RKO (cell line): ENCODE results near the gene OR14K1.
"Not testable (repeated sequence)": the region's sequence is repeated elsewhere in the genome, so short reads cannot be mapped to it uniquely, and the experiment has no call there.

Experiments
- DNase-seq: peaks from one replicate; pipeline ENCODE4 v3.0.0-alpha.2; 2016; ENCODE audit warnings: low spot score

The OR14K1 gene, protein sequence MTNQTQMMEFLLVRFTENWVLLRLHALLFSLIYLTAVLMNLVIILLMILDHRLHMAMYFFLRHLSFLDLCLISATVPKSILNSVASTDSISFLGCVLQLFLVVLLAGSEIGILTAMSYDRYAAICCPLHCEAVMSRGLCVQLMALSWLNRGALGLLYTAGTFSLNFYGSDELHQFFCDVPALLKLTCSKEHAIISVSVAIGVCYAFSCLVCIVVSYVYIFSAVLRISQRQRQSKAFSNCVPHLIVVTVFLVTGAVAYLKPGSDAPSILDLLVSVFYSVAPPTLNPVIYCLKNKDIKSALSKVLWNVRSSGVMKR

DNA sequence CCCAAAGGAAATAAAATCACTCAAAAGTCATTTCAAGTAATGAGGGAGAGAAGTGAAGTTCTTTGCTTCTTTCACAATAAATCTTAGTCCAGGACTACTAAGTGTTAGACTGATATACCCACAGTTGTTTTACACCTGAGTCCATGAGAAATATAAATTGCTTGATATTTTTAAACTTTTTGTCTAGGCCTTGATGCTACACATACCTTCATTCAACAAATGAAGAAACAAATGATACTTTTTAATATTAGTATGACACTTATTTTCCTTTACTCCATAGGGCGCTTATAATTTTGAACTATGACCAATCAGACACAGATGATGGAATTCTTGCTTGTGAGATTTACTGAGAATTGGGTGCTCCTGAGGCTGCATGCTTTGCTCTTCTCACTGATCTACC is at the start of gene OR14K1:
OR14K1 (plus strand) TSS at position 301 of the 400 bp plus-strand sequence; CDS start at position 301, 0 bp downstream.
- DNase-seq, result no peak

DNA sequence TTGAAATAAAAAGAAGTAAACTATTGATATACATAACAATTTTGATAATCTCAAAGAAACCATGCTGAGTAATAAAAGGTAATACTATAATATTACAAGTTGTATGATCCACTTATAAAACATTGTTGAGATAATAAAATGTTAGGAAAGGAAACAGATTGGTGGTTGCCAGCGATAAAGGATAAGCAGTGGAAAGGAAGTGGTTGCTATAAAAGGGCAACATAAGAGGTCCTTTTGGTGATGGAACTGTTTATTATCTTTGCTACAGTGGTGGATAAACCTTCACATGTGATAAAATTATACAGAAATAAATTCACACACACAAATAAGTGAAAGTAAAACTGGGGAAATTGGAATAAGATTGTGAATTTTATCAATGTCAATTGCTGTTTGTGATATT is 37.1 kb upstream of the OR14K1 start:
- DNase-seq, result no peak

GRCh38 chr1:247710681-247711080 is 27.7 kb upstream of the OR14K1 start:
- not testable (repeated sequence) for DNase-seq

DNA sequence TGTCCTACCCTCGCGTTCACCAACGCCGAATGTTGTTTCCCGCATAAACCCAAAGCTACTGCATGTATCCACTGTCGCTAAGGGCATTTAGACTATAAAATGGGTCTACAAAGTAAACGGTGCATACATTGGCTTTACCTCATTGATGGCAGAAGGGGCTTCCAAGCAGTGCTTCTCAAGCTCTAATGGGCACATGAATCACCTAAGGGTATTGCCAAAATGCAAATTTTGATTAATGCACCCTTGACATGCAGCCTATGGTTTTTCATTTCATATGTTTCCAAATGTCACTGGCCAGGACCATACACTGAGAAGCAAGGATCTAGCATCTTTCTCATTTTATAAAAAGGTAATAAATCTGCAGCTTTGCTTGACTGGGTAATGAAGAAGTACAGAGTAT is 24.7 kb upstream of the OR14K1 start:
- DNase-seq, result no peak

- DNase-seq, result no peak
Observed at GRCh38 chr1:247716546-247716945, 21.9 kb upstream of the OR14K1 start, which contains the start of gene OR6F1. Gene OR6F1, minus strand, starts transcription at chr1:247716646. Its CDS starts 3,891 bp downstream, at chr1:247712755.

DNA sequence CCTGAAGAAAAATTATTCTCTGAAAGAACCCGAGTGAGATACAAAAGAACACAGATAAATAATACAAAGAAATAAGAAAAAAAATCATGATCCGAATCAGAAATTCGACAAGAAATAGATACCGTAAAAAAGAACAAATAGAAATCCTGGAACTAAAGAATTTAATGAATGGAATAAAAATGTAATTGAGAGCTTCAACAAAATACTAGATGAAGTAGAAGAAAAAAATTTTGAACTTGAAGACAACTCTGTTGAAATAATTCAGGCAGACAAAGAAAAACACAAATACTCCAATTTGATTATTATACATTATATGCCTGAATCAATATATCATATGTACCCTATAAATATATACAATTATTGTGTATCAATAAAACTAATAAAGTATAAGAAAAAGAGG is 17.2 kb upstream of the OR14K1 start:
- DNase-seq, result no peak

DNA sequence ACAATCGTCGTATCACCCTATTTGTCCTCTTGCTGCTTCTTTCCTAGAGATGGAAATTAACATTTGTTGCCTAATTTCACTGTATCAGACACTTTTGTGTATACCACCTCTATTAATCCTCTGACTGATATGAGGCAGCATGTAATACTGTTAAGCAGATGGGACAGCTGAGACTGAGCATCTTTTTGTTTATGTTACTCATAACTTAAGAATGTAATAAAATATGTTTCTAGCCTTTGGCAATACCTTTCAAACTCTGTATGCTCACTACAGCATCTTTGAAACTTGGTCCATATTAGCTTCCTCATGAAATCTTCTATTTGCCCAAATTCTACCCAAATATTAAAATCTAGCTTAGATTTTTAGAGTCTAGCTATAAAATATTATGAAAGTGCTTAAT is 2.3 kb downstream of the OR14K1 start:
- no peak for DNase-seq

GRCh38 chr1:247741756-247742155 is 3.3 kb downstream of the OR14K1 start:
- no peak for DNase-seq

DNA sequence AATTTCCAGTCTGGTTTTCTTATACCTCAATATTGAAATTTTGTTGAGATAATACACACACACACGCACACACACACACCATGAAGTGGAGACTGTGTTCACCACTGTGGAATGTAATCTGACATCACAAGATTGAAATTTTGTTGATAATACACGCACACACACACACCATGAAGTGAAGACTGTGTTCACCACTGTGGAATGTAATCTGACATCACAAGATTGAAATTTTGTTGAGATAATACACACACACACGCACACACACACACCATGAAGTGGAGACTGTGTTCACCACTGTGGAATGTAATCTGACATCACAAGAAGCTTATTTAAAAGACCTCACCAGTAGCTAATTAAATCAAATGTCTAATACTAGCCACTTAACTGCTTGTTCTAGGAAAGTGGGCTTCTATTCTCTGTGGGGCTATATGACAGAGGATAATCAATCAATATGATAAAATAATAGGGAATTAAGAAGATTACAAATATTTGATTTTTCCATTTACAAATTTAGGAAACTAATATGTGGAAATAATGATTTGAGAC is 3.9 kb downstream of the OR14K1 start:
- DNase-seq, result peak; percentile 34

- no peak for DNase-seq
Observed at GRCh38 chr1:247746391-247746935, 8.0 kb downstream of the OR14K1 start.

DNA sequence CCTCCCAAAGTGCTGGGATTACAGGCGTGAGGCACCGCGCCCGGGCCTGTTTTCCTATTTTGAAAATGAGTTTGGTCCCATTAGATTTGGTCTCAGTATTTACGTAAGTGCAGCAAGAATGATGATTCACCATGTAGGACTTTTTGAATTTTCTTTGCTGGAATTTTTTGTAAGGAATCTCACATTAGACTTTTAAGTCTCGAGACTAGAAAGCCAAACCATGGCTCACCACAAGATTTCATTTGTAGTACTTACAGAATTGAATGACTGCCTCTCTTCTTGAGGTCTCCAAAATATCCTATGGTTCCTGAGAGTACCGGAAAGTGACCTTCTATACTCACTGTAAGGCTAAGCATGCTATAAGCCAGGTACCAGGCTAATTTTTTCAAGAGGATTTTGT is 9.2 kb downstream of the OR14K1 start:
- no peak for DNase-seq

DNA sequence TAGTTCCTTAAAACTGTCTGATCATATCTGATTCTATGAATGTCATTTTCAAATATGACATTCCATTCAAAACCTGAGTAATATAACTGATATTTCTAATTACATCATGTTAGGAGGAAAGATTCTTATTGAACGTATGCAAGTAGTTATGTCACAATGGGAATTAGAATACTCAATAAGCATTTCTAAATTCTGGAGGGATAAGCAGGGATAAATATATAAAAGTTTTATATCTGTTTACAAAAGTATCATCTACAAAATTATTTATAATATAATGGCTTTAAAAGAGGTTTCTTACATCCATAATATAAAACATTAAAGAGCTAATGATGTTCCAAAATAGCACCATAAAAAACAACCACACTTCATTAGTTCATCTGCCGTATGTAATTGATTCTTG is 9.6 kb downstream of the OR14K1 start, which contains the start of gene OR14A2:
OR14A2 (minus strand) TSS at position 101 of the 400 bp plus-strand sequence.
- DNase-seq, result no peak

DNA sequence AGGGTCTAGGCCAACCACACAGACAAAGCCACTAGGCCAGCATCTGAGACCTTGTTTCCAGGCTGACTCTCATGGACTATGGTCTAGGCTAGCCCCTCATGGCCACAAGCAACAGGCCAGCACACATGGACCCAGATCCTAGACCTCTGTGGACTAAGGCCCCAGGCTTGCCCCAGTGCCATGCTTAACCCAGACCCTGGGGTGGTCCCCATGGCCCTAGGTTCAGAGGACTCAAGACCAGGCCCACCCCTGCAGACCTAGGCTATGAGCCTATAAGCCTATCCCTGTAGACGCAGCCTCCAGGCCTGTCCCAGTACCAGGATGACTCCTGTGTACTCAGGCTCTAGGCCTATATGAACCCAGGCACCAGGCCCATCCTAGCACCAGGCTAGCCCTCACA is 11.5 kb downstream of the OR14K1 start:
- no peak for DNase-seq

- not testable (repeated sequence) for DNase-seq
Observed at GRCh38 chr1:247754311-247754710, 15.9 kb downstream of the OR14K1 start.

GRCh38 chr1:247760456-247760855 is 22.0 kb downstream of the OR14K1 start, which contains the start of gene OR1C1:
Gene OR1C1, minus strand, starts transcription at chr1:247760556. Its CDS starts 2,150 bp downstream, at chr1:247758406.
- DNase-seq, result no peak

DNA sequence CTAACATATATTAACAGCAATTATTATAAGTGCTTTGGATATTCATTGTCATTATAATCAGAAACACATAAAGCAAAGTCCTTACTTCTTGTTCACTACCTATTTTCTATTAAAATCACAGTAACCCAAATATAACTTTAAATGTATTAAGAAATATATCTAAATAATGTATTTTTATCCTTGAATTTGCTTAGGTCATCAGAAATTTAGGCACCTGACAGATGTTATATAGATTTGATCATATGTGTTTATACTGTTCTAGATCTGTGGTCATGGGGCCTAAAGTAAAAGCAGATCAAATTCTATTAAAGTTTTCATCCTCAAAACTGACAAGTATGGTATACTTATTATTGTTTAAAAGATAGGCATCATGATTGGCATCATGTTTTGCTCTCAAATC is 31.2 kb downstream of the OR14K1 start:
- DNase-seq, result no peak
